Prostate gland (tissue), 2 donors: ENCODE measurements around the gene SEPTIN1. TPM values are rescaled to one million over a fixed set of nuclear protein-coding genes. Genes with fewer than 3 reads are reported as not detected.

Experiments
- DNase-seq: peaks from one replicate; pipeline ENCODE4 v3.0.0-alpha.2; 2019; ENCODE audit warnings: low spot score
- H3K27ac ChIP-seq, 2 donors: fragments of 200-600 bp; sonication (generic); 2 replicates each; pipeline ENCODE4 v1.5.1; 2017 to 2019
- H3K27me3 ChIP-seq: fragments of 200-600 bp; sonication (generic); replicated peaks from 2 replicates; pipeline ENCODE4 v1.5.1; 2019; ENCODE audit not compliant: insufficient read depth
- H3K36me3 ChIP-seq, 2 donors: fragments of 200-600 bp; sonication (generic); 1 replicate in 1 of 2; 2 replicates in 1 of 2; pipeline versions ENCODE4 v1.5.1 to v1.8.1; 2017 to 2019
- H3K4me1 ChIP-seq: fragments of 200-600 bp; sonication (generic); replicated peaks from 2 replicates; pipeline ENCODE4 v1.5.1; 2019
- H3K4me3 ChIP-seq, 2 donors: fragments of 200-600 bp; sonication (generic); 2 replicates each; pipeline ENCODE4 v1.5.1; 2017 to 2019
- H3K9me3 ChIP-seq: fragments of 200-600 bp; sonication (generic); 2 replicates; pipeline ENCODE4 v1.5.1; 2017
- POLR2A ChIP-seq: fragments of 450-650 bp; IDR thresholded peaks from one replicate; pipeline ENCODE4 v1.6.1; 2016; ENCODE audit warnings: antibody characterized with exemption, mild to moderate bottlenecking
- POLR2AphosphoS5 ChIP-seq: sonication (generic); formaldehyde crosslinking; IDR thresholded peaks from one replicate; pipeline ENCODE4 v1.6.1; 2017; ENCODE audit warnings: antibody characterized with exemption
- WGBS: methylation state at CpG from one replicate; pipeline ENCODE4 v1.1.5; 2018; 5-methylcytosine and 5-hydroxymethylcytosine counted together
- intact Hi-C: fragments of 100-400 bp; cut with DNase I; formaldehyde crosslinking; loops from one replicate; pipeline ENCODE4 v1.14.2; 2022
- total RNA-seq, 2 donors: library from RNA; depleted of rRNA; stranded (reverse); fragments of >200 nt; gene quantifications; one replicate each; pipeline ENCODE4 v1.1.0, GENCODE V29; 2016
- TF ChIP-seq, protein P1 (sequence below), 4 experiments: fragments of 200-600 bp in 2 of 4; fragments of 450-650 bp in 2 of 4; sonication (generic) in 2 of 4; IDR thresholded peaks; 1 replicate in 3 of 4; 2 replicates in 1 of 4; pipeline ENCODE4 v1.5.1; 2016 to 2019; ENCODE audit warnings: antibody characterized with exemption in 4 of 4, mild to moderate bottlenecking in 2 of 4, moderate library complexity in 2 of 4

The SEPTIN1 gene
- total RNA-seq, 2 donors from 2014 or later, result 3.0 to 4.2 TPM

DNA sequence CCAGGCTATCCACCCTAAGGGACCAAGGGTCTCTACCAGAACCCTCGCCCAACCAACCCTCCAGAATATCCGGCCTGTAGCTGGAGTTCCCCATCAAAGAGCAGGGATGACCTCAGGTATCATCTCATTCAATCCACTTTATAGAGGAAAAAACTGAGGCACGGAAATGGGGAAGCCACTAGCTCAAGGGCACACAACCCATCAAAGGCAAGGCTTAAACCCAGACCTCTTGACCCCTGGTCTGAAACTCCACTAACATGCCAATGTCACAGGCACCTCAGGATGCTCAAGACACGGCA is 13.6 kb downstream of the SEPTIN1 start:
- Histone ChIP-seq H3K27ac (peak overlapping the region; percentile 74 to 85), H3K4me3 (peak overlapping the region; percentile 68 to 83), H3K36me3 (no peaks in the 10 kb centered on the region), H3K9me3 (no peaks in the 10 kb centered on the region), H3K4me1 (peaks cover 19% of the 10 kb centered on the region), H3K27me3 (no peaks in the 10 kb centered on the region)
- intact Hi-C loops, result no loop called here
- TF ChIP-seq POLR2AphosphoS5 (no peak), POLR2A (no peak)
- TF ChIP-seq, protein P1, sequence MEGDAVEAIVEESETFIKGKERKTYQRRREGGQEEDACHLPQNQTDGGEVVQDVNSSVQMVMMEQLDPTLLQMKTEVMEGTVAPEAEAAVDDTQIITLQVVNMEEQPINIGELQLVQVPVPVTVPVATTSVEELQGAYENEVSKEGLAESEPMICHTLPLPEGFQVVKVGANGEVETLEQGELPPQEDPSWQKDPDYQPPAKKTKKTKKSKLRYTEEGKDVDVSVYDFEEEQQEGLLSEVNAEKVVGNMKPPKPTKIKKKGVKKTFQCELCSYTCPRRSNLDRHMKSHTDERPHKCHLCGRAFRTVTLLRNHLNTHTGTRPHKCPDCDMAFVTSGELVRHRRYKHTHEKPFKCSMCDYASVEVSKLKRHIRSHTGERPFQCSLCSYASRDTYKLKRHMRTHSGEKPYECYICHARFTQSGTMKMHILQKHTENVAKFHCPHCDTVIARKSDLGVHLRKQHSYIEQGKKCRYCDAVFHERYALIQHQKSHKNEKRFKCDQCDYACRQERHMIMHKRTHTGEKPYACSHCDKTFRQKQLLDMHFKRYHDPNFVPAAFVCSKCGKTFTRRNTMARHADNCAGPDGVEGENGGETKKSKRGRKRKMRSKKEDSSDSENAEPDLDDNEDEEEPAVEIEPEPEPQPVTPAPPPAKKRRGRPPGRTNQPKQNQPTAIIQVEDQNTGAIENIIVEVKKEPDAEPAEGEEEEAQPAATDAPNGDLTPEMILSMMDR (IDR thresholded peaks at IDR 0.05), result no peak
- WGBS, result 11% methylated on average over 4 of the region's 4 CpGs
- DNase-seq, result no peak

GRCh38 chr16:30368122-30368791 is 14.1 kb downstream of the SEPTIN1 start:
- no peak for DNase-seq
- H3K27me3 ChIP-seq, result no peaks in the 10 kb centered on the region
- H3K36me3 ChIP-seq, result no peaks in the 10 kb centered on the region
- peak overlapping the region in 1 of 2 donors; percentile 74 for H3K27ac ChIP-seq
- no peak for TF ChIP-seq POLR2AphosphoS5
- TF ChIP-seq, protein P1 (IDR thresholded peaks at IDR 0.05), result no peak
- TF ChIP-seq POLR2A, result no peak
- no peaks in the 10 kb centered on the region for H3K9me3 ChIP-seq
- WGBS, result 3% methylated on average over 8 of the region's 8 CpGs
- intact Hi-C loops, result no loop called here
- peaks cover 19% of the 10 kb centered on the region for H3K4me1 ChIP-seq
- peak overlapping the region; percentile 68 to 83 for H3K4me3 ChIP-seq

GRCh38 chr16:30367349-30368009 is 14.9 kb downstream of the SEPTIN1 start:
- no peaks in the 10 kb centered on the region for H3K27me3 ChIP-seq
- 58% methylated on average over 10 of the region's 10 CpGs for WGBS
- H3K27ac ChIP-seq, result no peak overlapping the region
- intact Hi-C loops, result no loop called here
- H3K9me3 ChIP-seq, result no peaks in the 10 kb centered on the region
- no peak for TF ChIP-seq POLR2A
- H3K36me3 ChIP-seq, result no peaks in the 10 kb centered on the region
- H3K4me3 ChIP-seq, result peak overlapping the region; percentile 68 to 83
- no peak for DNase-seq
- H3K4me1 ChIP-seq, result peaks cover 19% of the 10 kb centered on the region

GRCh38 chr16:30366511-30366910 is 15.8 kb downstream of the SEPTIN1 start:
- Histone ChIP-seq H3K36me3 (no peaks in the 10 kb centered on the region), H3K4me1 (peaks cover 19% of the 10 kb centered on the region), H3K9me3 (no peaks in the 10 kb centered on the region), H3K4me3 (no peak overlapping the region), H3K27ac (no peak overlapping the region), H3K27me3 (no peaks in the 10 kb centered on the region)
- 69% methylated on average over 4 of the region's 4 CpGs for WGBS
- DNase-seq, result no peak
- intact Hi-C loops, result no loop called here
- TF ChIP-seq POLR2A, result no peak
- TF ChIP-seq, protein P1 (IDR thresholded peaks at IDR 0.05), result no peak
- no peak for TF ChIP-seq POLR2AphosphoS5

DNA sequence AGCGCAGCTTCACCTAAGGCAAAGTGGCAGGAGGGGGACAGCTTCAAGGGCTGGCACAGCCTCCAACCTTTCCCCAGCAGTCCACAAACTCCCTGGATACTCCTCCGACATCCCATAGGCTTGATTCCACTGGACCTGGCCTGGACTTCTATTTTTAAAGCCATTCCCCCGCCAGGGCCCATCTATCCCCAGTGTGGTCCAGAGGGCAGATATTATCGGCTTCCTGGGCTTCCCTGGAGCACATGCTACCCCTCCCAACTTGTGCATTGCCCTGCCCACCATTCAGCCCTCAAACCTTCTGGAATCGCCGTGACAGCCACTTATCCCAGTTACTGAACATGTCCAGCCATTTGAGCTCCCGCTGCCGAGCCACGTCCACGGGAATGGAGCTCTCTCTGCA is 17.2 kb downstream of the SEPTIN1 start:
- 68% methylated on average over 10 of the region's 10 CpGs for whole genome bisulfite sequencing
- Histone ChIP-seq H3K4me3 (no peak overlapping the region), H3K27me3 (no peaks in the 10 kb centered on the region), H3K9me3 (no peaks in the 10 kb centered on the region), H3K4me1 (peaks cover 15% of the 10 kb centered on the region), H3K27ac (no peak overlapping the region), H3K36me3 (no peaks in the 10 kb centered on the region)
- TF ChIP-seq POLR2A, result no peak
- no peak for TF ChIP-seq POLR2AphosphoS5
- TF ChIP-seq, protein P1 (IDR thresholded peaks at IDR 0.05), result no peak
- DNase-seq, result no peak
- intact Hi-C loops, result no loop called here
